Measurements from ENCODE around the gene SELENOF. TPM values are rescaled to one million over a fixed set of nuclear protein-coding genes. Genes with fewer than 3 reads are reported as not detected.
"Not testable (repeated sequence)": the region's sequence is repeated elsewhere in the genome, so short reads cannot be mapped to it uniquely, and the experiment has no call there.

SELENOF gene
- total and polyA plus RNA-seq, 3 experiments from 2014 or later = 157 to 356 (median 158) TPM

DNA sequence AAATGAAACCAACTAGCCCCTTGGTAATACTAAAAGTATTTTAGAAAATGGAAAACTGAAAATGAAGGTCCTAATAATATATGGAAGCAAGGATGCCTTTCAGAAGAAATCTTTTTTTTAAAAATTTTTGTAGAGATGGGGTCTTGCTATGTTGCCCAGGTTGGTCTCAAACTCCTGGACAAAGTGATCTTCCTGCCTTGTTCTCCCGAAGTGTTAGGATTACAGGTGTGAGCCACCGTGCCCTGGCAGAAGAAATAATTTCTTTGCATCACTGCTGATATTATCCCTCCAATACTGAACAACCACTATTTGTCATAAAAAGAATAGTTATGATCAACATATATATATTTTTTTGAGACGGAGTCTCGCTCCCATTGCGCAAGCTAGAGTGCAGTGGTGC lies 25.6 kb downstream of the SELENOF start:
- Histone ChIP-seq H3K4me3 (ENCODE audit: low read length) (no peak overlapping the region), H3K9me3 (ENCODE audit: low read length) (no peaks in the 10 kb centered on the region), H3K36me3 (ENCODE audit: insufficient read depth, low read length) (no peaks in the 10 kb centered on the region), H3K27me3 (ENCODE audit: insufficient read depth, low read length, poor library complexity, severe bottlenecking) (no peaks in the 10 kb centered on the region), H3K4me1 (ENCODE audit: insufficient read depth, low read length) (no peaks in the 10 kb centered on the region), H3K27ac (ENCODE audit: low read depth, low read length) (no peak overlapping the region)
- ChIA-PET CTCF (interaction anchor here (0.8 kb wide), 1 partner anchor 24 kb away, joined by 3 read pairs; no protein-coding TSS in a partner anchor), POLR2A (no interaction called here)
- Mint-ChIP-seq H3K27me3 (no peaks in the 10 kb centered on the region), H3K36me3 (peaks cover 0 to 22% (median 6%) of the 10 kb centered on the region in 3 donors), H3K9me3 (no peaks in the 10 kb centered on the region), H3K4me1 (peaks cover 28 to 57% (median 44%) of the 10 kb centered on the region in 3 donors), H3K27ac (no peak overlapping the region), H3K4me3 (no peak overlapping the region)
- DNase-seq = no peak

DNA sequence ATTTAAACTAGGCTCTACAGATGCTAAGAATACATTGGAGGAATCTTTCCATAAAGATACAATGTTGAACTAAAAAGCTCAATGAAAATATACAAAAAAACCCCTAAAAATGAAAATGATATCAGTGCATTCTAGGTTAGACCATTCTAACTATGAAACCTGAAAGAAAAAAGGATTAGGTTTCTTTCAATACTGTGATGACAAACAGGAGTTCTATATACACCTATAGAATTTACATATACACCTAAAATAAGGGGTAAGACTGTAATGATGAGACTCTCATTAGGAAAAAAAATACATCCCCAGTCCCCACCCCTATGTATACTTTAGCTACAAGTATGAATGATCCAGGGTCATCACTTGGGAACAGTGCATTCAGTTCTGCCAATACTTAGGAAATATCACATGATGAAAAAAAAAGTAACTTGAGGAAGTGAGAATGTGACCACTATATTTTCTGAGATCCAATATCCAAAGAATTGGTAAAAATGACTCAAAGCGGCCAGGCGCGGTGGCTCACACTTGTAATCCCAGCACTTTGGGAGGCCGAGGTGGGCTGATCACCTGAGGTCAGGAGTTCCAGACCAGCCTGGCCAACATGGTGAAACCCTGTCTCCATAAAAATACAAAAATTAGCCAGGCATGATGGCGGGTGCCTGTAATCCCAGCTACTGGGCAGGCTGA lies 26.3 kb downstream of the SELENOF start:
- peak overlapping the region in 1 of 8 donors; percentile 47 for H3K27ac Mint-ChIP-seq
- H3K9me3 Mint-ChIP-seq = no peaks in the 10 kb centered on the region
- H3K27me3 Mint-ChIP-seq = no peaks in the 10 kb centered on the region
- Histone ChIP-seq H3K9me3 (ENCODE audit: low read length) (no peaks in the 10 kb centered on the region), H3K27ac (ENCODE audit: low read depth, low read length) (no peak overlapping the region), H3K4me1 (ENCODE audit: insufficient read depth, low read length) (no peaks in the 10 kb centered on the region), H3K4me3 (ENCODE audit: low read length) (no peak overlapping the region), H3K36me3 (ENCODE audit: insufficient read depth, low read length) (no peaks in the 10 kb centered on the region), H3K27me3 (ENCODE audit: insufficient read depth, low read length, poor library complexity, severe bottlenecking) (no peaks in the 10 kb centered on the region)
- H3K4me3 Mint-ChIP-seq = no peak overlapping the region
- ChIA-PET CTCF (interaction anchor here (0.8 kb wide), 1 partner anchor 24 kb away, joined by 3 read pairs; no protein-coding TSS in a partner anchor), POLR2A (no interaction called here)
- no peak for DNase-seq
- peaks cover 0 to 24% (median 6%) of the 10 kb centered on the region in 3 donors for H3K36me3 Mint-ChIP-seq
- H3K4me1 Mint-ChIP-seq = peaks cover 30 to 58% (median 49%) of the 10 kb centered on the region in 3 donors

DNA sequence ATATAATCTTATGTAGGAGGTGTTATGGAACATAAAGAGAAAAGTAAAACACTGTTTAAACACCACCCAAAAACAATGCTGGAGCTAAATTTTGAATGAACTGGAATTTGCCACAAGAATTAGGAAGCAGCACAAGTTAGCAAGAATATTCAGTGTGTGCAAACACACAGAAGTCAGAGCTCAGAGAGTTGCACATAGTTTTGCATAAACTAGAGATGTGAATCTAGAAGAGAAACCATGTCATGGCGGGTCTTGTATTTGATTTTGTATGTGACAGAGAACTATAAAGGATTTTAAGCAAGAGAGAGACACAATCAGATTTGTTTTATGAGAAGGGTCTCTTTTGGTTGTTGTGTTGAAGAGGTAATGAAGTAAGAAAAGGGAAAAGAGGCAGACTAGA lies 38.2 kb downstream of the SELENOF start:
- ChIA-PET POLR2A (no interaction called here), CTCF (no interaction called here)
- H3K27ac Mint-ChIP-seq = no peak overlapping the region
- H3K4me3 Mint-ChIP-seq = no peak overlapping the region
- no peak for DNase-seq
- peaks cover 0 to 40% (median 8%) of the 10 kb centered on the region in 3 donors for H3K36me3 Mint-ChIP-seq
- H3K4me1 ChIP-seq (ENCODE audit: insufficient read depth, low read length) = no peaks in the 10 kb centered on the region
- H3K4me1 Mint-ChIP-seq = peaks cover 3 to 16% (median 4%) of the 10 kb centered on the region in 3 donors
- H3K4me3 ChIP-seq (ENCODE audit: low read length) = no peak overlapping the region
- no peak overlapping the region for H3K27ac ChIP-seq (ENCODE audit: low read depth, low read length)
- H3K9me3 Mint-ChIP-seq = no peaks in the 10 kb centered on the region
- H3K27me3 Mint-ChIP-seq = no peaks in the 10 kb centered on the region
- H3K27me3 ChIP-seq (ENCODE audit: insufficient read depth, low read length, poor library complexity, severe bottlenecking) = no peaks in the 10 kb centered on the region
- no peaks in the 10 kb centered on the region for H3K36me3 ChIP-seq (ENCODE audit: insufficient read depth, low read length)
- no peaks in the 10 kb centered on the region for H3K9me3 ChIP-seq (ENCODE audit: low read length)

DNA sequence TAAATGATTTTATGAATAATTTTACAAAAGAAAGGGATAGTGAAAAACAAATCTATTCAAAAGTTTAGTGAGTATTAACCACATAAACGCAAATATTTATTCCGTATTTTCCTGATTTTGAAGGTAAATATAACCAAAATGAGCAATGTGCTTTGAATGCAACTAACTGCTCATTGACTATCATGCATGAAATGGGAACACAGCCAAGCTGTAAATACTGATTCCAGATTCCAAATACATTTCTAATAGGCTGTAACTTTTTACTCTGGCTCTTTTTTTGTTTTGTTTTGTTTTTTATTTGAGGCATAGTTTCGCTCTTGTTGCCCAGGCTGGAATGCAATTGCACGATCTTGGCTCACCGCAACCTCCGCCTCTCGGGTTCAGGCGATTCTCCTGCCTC lies 41.8 kb downstream of the SELENOF start:
- peak overlapping the region in 1 of 8 donors; percentile 74 for H3K27ac Mint-ChIP-seq
- CTCF ChIA-PET = no interaction called here
- Histone ChIP-seq H3K27me3 (ENCODE audit: insufficient read depth, low read length, poor library complexity, severe bottlenecking) (no peaks in the 10 kb centered on the region), H3K4me1 (ENCODE audit: insufficient read depth, low read length) (no peaks in the 10 kb centered on the region), H3K4me3 (ENCODE audit: low read length) (no peak overlapping the region), H3K9me3 (ENCODE audit: low read length) (no peaks in the 10 kb centered on the region), H3K36me3 (ENCODE audit: insufficient read depth, low read length) (no peaks in the 10 kb centered on the region), H3K27ac (ENCODE audit: low read depth, low read length) (no peak overlapping the region)
- H3K36me3 Mint-ChIP-seq = peaks cover 0 to 29% (median 6%) of the 10 kb centered on the region in 3 donors
- H3K27me3 Mint-ChIP-seq = no peaks in the 10 kb centered on the region
- H3K9me3 Mint-ChIP-seq = no peaks in the 10 kb centered on the region
- H3K4me1 Mint-ChIP-seq = peaks cover 15 to 37% (median 22%) of the 10 kb centered on the region in 3 donors
- POLR2A ChIA-PET = no interaction called here
- H3K4me3 Mint-ChIP-seq = no peak overlapping the region
- no peak for DNase-seq

GRCh38 chr1:86871001-86871400 lies 42.9 kb downstream of the SELENOF start:
- H3K36me3 ChIP-seq (ENCODE audit: insufficient read depth, low read length) = no peaks in the 10 kb centered on the region
- H3K9me3 ChIP-seq (ENCODE audit: low read length) = no peaks in the 10 kb centered on the region
- H3K27me3 ChIP-seq (ENCODE audit: insufficient read depth, low read length, poor library complexity, severe bottlenecking) = no peaks in the 10 kb centered on the region
- no peak overlapping the region for H3K4me3 Mint-ChIP-seq
- peaks cover 0 to 31% (median 6%) of the 10 kb centered on the region in 3 donors for H3K36me3 Mint-ChIP-seq
- H3K4me1 ChIP-seq (ENCODE audit: insufficient read depth, low read length) = no peaks in the 10 kb centered on the region
- no peak overlapping the region for H3K27ac ChIP-seq (ENCODE audit: low read depth, low read length)
- no peak for DNase-seq
- ChIA-PET CTCF (no interaction called here), POLR2A (no interaction called here)
- peaks cover 13 to 39% (median 30%) of the 10 kb centered on the region in 3 donors for H3K4me1 Mint-ChIP-seq
- no peak overlapping the region for H3K4me3 ChIP-seq (ENCODE audit: low read length)
- no peaks in the 10 kb centered on the region for H3K27me3 Mint-ChIP-seq
- H3K9me3 Mint-ChIP-seq = no peaks in the 10 kb centered on the region
- peak overlapping the region in 1 of 8 donors; percentile 14 for H3K27ac Mint-ChIP-seq

GRCh38 chr1:86868477-86868876 lies 45.4 kb downstream of the SELENOF start:
- Histone ChIP-seq H3K9me3 (ENCODE audit: low read length) (no peaks in the 10 kb centered on the region), H3K36me3 (ENCODE audit: insufficient read depth, low read length) (no peaks in the 10 kb centered on the region), H3K27ac (ENCODE audit: low read depth, low read length) (no peak overlapping the region), H3K4me1 (ENCODE audit: insufficient read depth, low read length) (no peaks in the 10 kb centered on the region), H3K27me3 (ENCODE audit: insufficient read depth, low read length, poor library complexity, severe bottlenecking) (no peaks in the 10 kb centered on the region), H3K4me3 (ENCODE audit: low read length) (no peak overlapping the region)
- H3K27me3 Mint-ChIP-seq = no peaks in the 10 kb centered on the region
- no peak for DNase-seq
- H3K9me3 Mint-ChIP-seq = no peaks in the 10 kb centered on the region
- peaks cover 0 to 28% (median 5%) of the 10 kb centered on the region in 3 donors for H3K36me3 Mint-ChIP-seq
- peak overlapping the region in 1 of 8 donors; percentile 85 for H3K27ac Mint-ChIP-seq
- ChIA-PET CTCF (no interaction called here), POLR2A (no interaction called here)
- peaks cover 20 to 44% (median 38%) of the 10 kb centered on the region in 3 donors for H3K4me1 Mint-ChIP-seq
- no peak overlapping the region for H3K4me3 Mint-ChIP-seq

GRCh38 chr1:86867278-86867677 lies 46.6 kb downstream of the SELENOF start:
- H3K27ac ChIP-seq (ENCODE audit: low read depth, low read length); H3K4me3 Mint-ChIP-seq; H3K4me3 ChIP-seq (ENCODE audit: low read length); H3K27me3 Mint-ChIP-seq; H3K9me3 ChIP-seq (ENCODE audit: low read length); H3K4me1 ChIP-seq (ENCODE audit: insufficient read depth, low read length); DNase-seq; H3K9me3 Mint-ChIP-seq; H3K36me3 ChIP-seq (ENCODE audit: insufficient read depth, low read length); CTCF ChIA-PET; H3K27me3 ChIP-seq (ENCODE audit: insufficient read depth, low read length, poor library complexity, severe bottlenecking): not testable (repeated sequence)
- Mint-ChIP-seq H3K27ac (peak overlapping the region in 2 of 8 donors; percentile 15 to 66), H3K4me1 (peaks cover 20 to 44% (median 38%) of the 10 kb centered on the region in 3 donors), H3K36me3 (peaks cover 0 to 34% (median 5%) of the 10 kb centered on the region in 3 donors)
- POLR2A ChIA-PET = interaction anchor here (0.6 kb wide), 1 partner anchor 15 kb away, joined by 3 read pairs; no protein-coding TSS in a partner anchor

GRCh38 chr1:86866665-86867064 lies 47.3 kb downstream of the SELENOF start:
- H3K4me1 Mint-ChIP-seq = peaks cover 20 to 44% (median 38%) of the 10 kb centered on the region in 3 donors
- peaks cover 0 to 35% (median 5%) of the 10 kb centered on the region in 3 donors for H3K36me3 Mint-ChIP-seq
- H3K27ac ChIP-seq (ENCODE audit: low read depth, low read length) = no peak overlapping the region
- no peak overlapping the region for H3K4me3 ChIP-seq (ENCODE audit: low read length)
- POLR2A ChIA-PET = no interaction called here
- H3K36me3 ChIP-seq (ENCODE audit: insufficient read depth, low read length) = no peaks in the 10 kb centered on the region
- H3K27ac Mint-ChIP-seq = peak overlapping the region in 3 of 8 donors; percentile 12 to 62 (median 58)
- H3K27me3 ChIP-seq (ENCODE audit: insufficient read depth, low read length, poor library complexity, severe bottlenecking) = no peaks in the 10 kb centered on the region
- H3K9me3 Mint-ChIP-seq = no peaks in the 10 kb centered on the region
- CTCF ChIA-PET = no interaction called here
- no peaks in the 10 kb centered on the region for H3K27me3 Mint-ChIP-seq
- H3K4me1 ChIP-seq (ENCODE audit: insufficient read depth, low read length) = no peaks in the 10 kb centered on the region
- no peak overlapping the region for H3K4me3 Mint-ChIP-seq
- no peak for DNase-seq
- no peaks in the 10 kb centered on the region for H3K9me3 ChIP-seq (ENCODE audit: low read length)

All from CD8-positive, alpha-beta memory T cell (primary cell).